H1 (cell line): ENCODE measurements around the gene UBXN1. TPM values are rescaled to one million over a fixed set of nuclear protein-coding genes. Genes with fewer than 3 reads are reported as not detected.

Experiments
- ASH2L ChIP-seq: fragments of 200-600, 300-600 bp; sonication (generic); IDR thresholded peaks from one replicate; pipeline ENCODE4 v1.7.1; 2017; ENCODE audit warnings: low read length
- CHD7 ChIP-seq: fragments of 300-600 bp; sonication (generic); IDR thresholded peaks from 2 replicates; pipeline ENCODE4 v1.7.1; 2012; ENCODE audit warnings: low read length, moderate library complexity, mild to moderate bottlenecking, inconsistent platforms; ENCODE audit not compliant: insufficient replicate concordance
- EGR1 ChIP-seq: IDR thresholded peaks from 2 replicates; pipeline ENCODE4 v1.6.1; 2011; ENCODE audit warnings: low read depth, low read length, borderline replicate concordance
- FOSL1 ChIP-seq: IDR thresholded peaks from 2 replicates; pipeline ENCODE4 v1.6.1; 2011; ENCODE audit warnings: mild to moderate bottlenecking, low read depth, low read length, moderate library complexity; ENCODE audit not compliant: insufficient read depth
- HDAC2 ChIP-seq, 2 experiments: fragments of 300-600 bp in 1 of 2; sonication (generic) in 1 of 2; IDR thresholded peaks; 2 replicates each; pipeline ENCODE4 v1.6.1; 2011 to 2012; ENCODE audit warnings: low read depth in 2 of 2, low read length in 2 of 2, mild to moderate bottlenecking in 2 of 2, moderate library complexity in 2 of 2, borderline replicate concordance in 1 of 2, inconsistent platforms in 1 of 2
- MAFK ChIP-seq: IDR thresholded peaks from 2 replicates; pipeline ENCODE4 v1.6.1; 2012; ENCODE audit warnings: low read depth, mild to moderate bottlenecking, improper control_type of control experiment, low read length
- MAX ChIP-seq: IDR thresholded peaks from 2 replicates; pipeline ENCODE4 v1.6.1; 2012; ENCODE audit warnings: inconsistent platforms
- SIRT6 ChIP-seq: IDR thresholded peaks from one replicate; pipeline ENCODE4 v1.7.1; 2012; ENCODE audit warnings: low read length, inconsistent platforms
- SRF ChIP-seq: IDR thresholded peaks from 2 replicates; pipeline ENCODE4 v1.6.1; 2011; ENCODE audit warnings: mild to moderate bottlenecking, low read depth, low read length, moderate library complexity
- YY1 ChIP-seq: IDR thresholded peaks from 2 replicates; pipeline ENCODE4 v1.6.1; 2011; ENCODE audit warnings: low read depth, mild to moderate bottlenecking, low read length
- polyA plus RNA-seq, 7 experiments: library from polyadenylated mRNA; depleted of rRNA in 3 of 7; stranded (reverse) in 5 of 7; unstranded in 2 of 7; fragments of >200 nt in 5 of 7; fragments of 200-250 nt in 2 of 7; gene quantifications; 1 replicate in 5 of 7; 2 replicates in 1 of 7; 4 replicates in 1 of 7; pipeline versions ENCODE4 v1.2.1 to v1.2.3, GENCODE V29; 2011 to 2013; ENCODE audit warnings: missing spikeins in 2 of 7, mixed read lengths in 2 of 7
- total RNA-seq: library from RNA; stranded (reverse); fragmentation: NEBNext Ultra II Directional; extraction: Animal tissue kit (Norgen Biotek cat#: 25700); gene quantifications from 2 replicates; pipeline ENCODE4 v1.2.1, GENCODE V29; 2021

The UBXN1 gene
- total and polyA plus RNA-seq, 2 of the 8 experiments (the other 6 are each of a cell fraction or from before 2014, with no cell fraction given) = 78.6 to 114 TPM

- no peak for TF ChIP-seq HDAC2 (IDR thresholded peaks at IDR 0.05; ENCODE audit: borderline replicate concordance in 1 of 2, low read depth in 2 of 2, low read length in 2 of 2)
- no peak for TF ChIP-seq MAFK
- no peak for TF ChIP-seq SRF
- TF ChIP-seq YY1 = peak; percentile 98
- TF ChIP-seq MAX = no peak
- no peak for TF ChIP-seq SIRT6
- no peak for TF ChIP-seq CHD7
- TF ChIP-seq FOSL1 = no peak
- TF ChIP-seq ASH2L = peak; percentile 64
- TF ChIP-seq EGR1 = no peak
These were observed 32.7 kb downstream of the UBXN1 start, which contains the start of gene GANAB (continued) for GRCh38 chr11:62645946-62646824.
